OCI-LY3 (cell line): ENCODE results near the gene HCAR2.
"Not testable (repeated sequence)": the region's sequence is repeated elsewhere in the genome, so short reads cannot be mapped to it uniquely, and the experiment has no call there.

Source experiments
- EZH2phosphoT487 ChIP-seq: fragments of 200-600 bp; shearing (Covaris generic); IDR thresholded peaks from 2 replicates; pipeline ENCODE4 v1.6.1; 2018; ENCODE audit warnings: antibody characterized with exemption, mixed run types, low read depth
- TF ChIP-seq, protein P1 (sequence below): fragments of 200-600, 300-600 bp; sonication (generic); IDR thresholded peaks from 2 replicates; pipeline ENCODE4 v1.5.1; 2014; ENCODE audit warnings: antibody characterized with exemption, low read length, low read depth

- TF ChIP-seq, protein P1, sequence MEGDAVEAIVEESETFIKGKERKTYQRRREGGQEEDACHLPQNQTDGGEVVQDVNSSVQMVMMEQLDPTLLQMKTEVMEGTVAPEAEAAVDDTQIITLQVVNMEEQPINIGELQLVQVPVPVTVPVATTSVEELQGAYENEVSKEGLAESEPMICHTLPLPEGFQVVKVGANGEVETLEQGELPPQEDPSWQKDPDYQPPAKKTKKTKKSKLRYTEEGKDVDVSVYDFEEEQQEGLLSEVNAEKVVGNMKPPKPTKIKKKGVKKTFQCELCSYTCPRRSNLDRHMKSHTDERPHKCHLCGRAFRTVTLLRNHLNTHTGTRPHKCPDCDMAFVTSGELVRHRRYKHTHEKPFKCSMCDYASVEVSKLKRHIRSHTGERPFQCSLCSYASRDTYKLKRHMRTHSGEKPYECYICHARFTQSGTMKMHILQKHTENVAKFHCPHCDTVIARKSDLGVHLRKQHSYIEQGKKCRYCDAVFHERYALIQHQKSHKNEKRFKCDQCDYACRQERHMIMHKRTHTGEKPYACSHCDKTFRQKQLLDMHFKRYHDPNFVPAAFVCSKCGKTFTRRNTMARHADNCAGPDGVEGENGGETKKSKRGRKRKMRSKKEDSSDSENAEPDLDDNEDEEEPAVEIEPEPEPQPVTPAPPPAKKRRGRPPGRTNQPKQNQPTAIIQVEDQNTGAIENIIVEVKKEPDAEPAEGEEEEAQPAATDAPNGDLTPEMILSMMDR = not testable (repeated sequence)
- not testable (repeated sequence) for TF ChIP-seq EZH2phosphoT487
Measured at GRCh38 chr12:122750781-122751515, 47.8 kb upstream of the HCAR2 start.
